Activated CD4-positive, alpha-beta T cell treated with anti-CD3 and anti-CD28 coated beads for 4 hours (primary cell): ENCODE data around the gene TRIM24.

Experiments
- DNase-seq, 2 donors: peaks; one replicate each; pipeline ENCODE4 v3.0.0-alpha.2; 2020

Gene TRIM24

GRCh38 chr7:138542183-138542582 lies 82.1 kb downstream of the TRIM24 start:
- DNase-seq = no peak

GRCh38 chr7:138543739-138544138 lies 83.7 kb downstream of the TRIM24 start:
- DNase-seq = no peak

GRCh38 chr7:138545123-138545522 lies 85.1 kb downstream of the TRIM24 start:
- DNase-seq = no peak

- no peak for DNase-seq
Observed at GRCh38 chr7:138546064-138546619, 86.1 kb downstream of the TRIM24 start.

- DNase-seq = no peak
Observed at GRCh38 chr7:138546829-138547228, 86.8 kb downstream of the TRIM24 start.

GRCh38 chr7:138549082-138549481 lies 89.0 kb downstream of the TRIM24 start:
- no peak for DNase-seq

- DNase-seq = no peak
Observed at GRCh38 chr7:138550337-138550736, 90.3 kb downstream of the TRIM24 start.

GRCh38 chr7:138551102-138551501 lies 91.0 kb downstream of the TRIM24 start:
- DNase-seq = no peak

- DNase-seq = no peak
Observed at GRCh38 chr7:138553805-138554204, 93.7 kb downstream of the TRIM24 start.

GRCh38 chr7:138554674-138555073 lies 94.6 kb downstream of the TRIM24 start:
- no peak for DNase-seq

- DNase-seq = no peak
Observed at GRCh38 chr7:138555684-138556083, 95.6 kb downstream of the TRIM24 start.

- DNase-seq = no peak
Observed at GRCh38 chr7:138556771-138557484, 96.9 kb downstream of the TRIM24 start.

GRCh38 chr7:138559448-138559847 lies 99.4 kb downstream of the TRIM24 start:
- DNase-seq = no peak

- no peak for DNase-seq
Observed at GRCh38 chr7:138563808-138564207, 103.7 kb downstream of the TRIM24 start.

- no peak for DNase-seq
Observed at GRCh38 chr7:138564365-138564764, 104.3 kb downstream of the TRIM24 start.

- no peak for DNase-seq
Observed at GRCh38 chr7:138565071-138565450, 105.0 kb downstream of the TRIM24 start.

- DNase-seq = no peak
Observed at GRCh38 chr7:138565451-138566114, 105.5 kb downstream of the TRIM24 start.

- no peak for DNase-seq
Observed at GRCh38 chr7:138568655-138569054, 108.6 kb downstream of the TRIM24 start.

- DNase-seq = no peak
Observed at GRCh38 chr7:138569418-138569817, 109.4 kb downstream of the TRIM24 start.

GRCh38 chr7:138570715-138571114 lies 110.7 kb downstream of the TRIM24 start:
- no peak for DNase-seq

- no peak for DNase-seq
Observed at GRCh38 chr7:138573741-138574140, 113.7 kb downstream of the TRIM24 start.

GRCh38 chr7:138575897-138576428 lies 115.9 kb downstream of the TRIM24 start:
- DNase-seq = no peak

GRCh38 chr7:138579136-138579535 lies 119.1 kb downstream of the TRIM24 start:
- no peak for DNase-seq

GRCh38 chr7:138579671-138580070 lies 119.6 kb downstream of the TRIM24 start:
- no peak for DNase-seq
